ENCODE results near the gene MMP14.

GRCh38 chr14:22877000-22877501 lies 40.7 kb downstream of the MMP14 start:
- TF ChIP-seq POLR2A (IDR thresholded peaks at IDR 0.05) (no peak), CTCF (IDR thresholded peaks at IDR 0.05) (no peak)
